NCI-H510A (cell line): ENCODE measurements around the gene RXFP4.
"Not testable (repeated sequence)": the region's sequence is repeated elsewhere in the genome, so short reads cannot be mapped to it uniquely, and the experiment has no call there.

ENCODE experiments used
- DNase-seq: peaks from one replicate; lab custom pipeline; 2025; lab: John Stamatoyannopoulos, UW

The RXFP4 gene

GRCh38 chr1:155978325-155978972 is 37.0 kb downstream of the RXFP4 start, which contains the start of gene ARHGEF2:
Gene ARHGEF2, minus strand, starts transcription at chr1:155978547. Its CDS starts 120 bp downstream, at chr1:155978427.
- peak; percentile 56 for DNase-seq

GRCh38 chr1:155978973-155979429 is 37.6 kb downstream of the RXFP4 start:
- no peak for DNase-seq

- DNase-seq: no peak
Observed at GRCh38 chr1:155979597-155980343, 38.3 kb downstream of the RXFP4 start.

- DNase-seq: no peak
Observed at GRCh38 chr1:155981266-155982088, 40.0 kb downstream of the RXFP4 start.

- no peak for DNase-seq
Observed at GRCh38 chr1:155982106-155982505, 40.7 kb downstream of the RXFP4 start.

- DNase-seq: peak; percentile 66
Observed at GRCh38 chr1:155983191-155984024, 42.0 kb downstream of the RXFP4 start.

- DNase-seq: peak; percentile 90
Observed at GRCh38 chr1:155984341-155984740, 42.9 kb downstream of the RXFP4 start.

GRCh38 chr1:155984903-155985645 is 43.6 kb downstream of the RXFP4 start:
- not testable (repeated sequence) for DNase-seq

GRCh38 chr1:155989242-155990004 is 48.0 kb downstream of the RXFP4 start:
- DNase-seq: no peak

GRCh38 chr1:155990005-155990739 is 48.7 kb downstream of the RXFP4 start:
- DNase-seq: no peak
